ENCODE measurements around the gene PDIA5.
"Not testable (repeated sequence)": the region's sequence is repeated elsewhere in the genome, so short reads cannot be mapped to it uniquely, and the experiment has no call there.

Gene PDIA5

DNA sequence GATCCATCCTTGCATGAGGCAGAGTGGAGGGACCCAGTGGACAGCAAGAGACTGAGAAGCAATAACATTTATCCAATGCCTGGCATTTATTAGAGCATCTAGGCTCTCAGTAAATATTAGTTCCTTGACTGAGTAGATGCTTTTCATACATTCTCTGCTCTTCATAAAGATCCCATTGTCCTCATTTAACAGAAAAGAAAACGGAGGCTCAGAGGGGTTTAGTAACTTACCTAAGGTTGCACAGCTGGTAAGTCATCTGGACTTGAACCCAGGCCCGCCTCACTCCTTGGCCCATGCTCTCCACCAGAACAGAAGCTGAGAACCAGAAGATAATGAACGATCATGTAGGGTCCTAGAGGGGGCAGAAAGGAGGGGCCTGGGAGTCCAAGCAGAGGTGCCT, 82.7 kb downstream of the PDIA5 start:
- no peak for DNase-seq (ENCODE audit: low read depth in 2 of 2)

DNA sequence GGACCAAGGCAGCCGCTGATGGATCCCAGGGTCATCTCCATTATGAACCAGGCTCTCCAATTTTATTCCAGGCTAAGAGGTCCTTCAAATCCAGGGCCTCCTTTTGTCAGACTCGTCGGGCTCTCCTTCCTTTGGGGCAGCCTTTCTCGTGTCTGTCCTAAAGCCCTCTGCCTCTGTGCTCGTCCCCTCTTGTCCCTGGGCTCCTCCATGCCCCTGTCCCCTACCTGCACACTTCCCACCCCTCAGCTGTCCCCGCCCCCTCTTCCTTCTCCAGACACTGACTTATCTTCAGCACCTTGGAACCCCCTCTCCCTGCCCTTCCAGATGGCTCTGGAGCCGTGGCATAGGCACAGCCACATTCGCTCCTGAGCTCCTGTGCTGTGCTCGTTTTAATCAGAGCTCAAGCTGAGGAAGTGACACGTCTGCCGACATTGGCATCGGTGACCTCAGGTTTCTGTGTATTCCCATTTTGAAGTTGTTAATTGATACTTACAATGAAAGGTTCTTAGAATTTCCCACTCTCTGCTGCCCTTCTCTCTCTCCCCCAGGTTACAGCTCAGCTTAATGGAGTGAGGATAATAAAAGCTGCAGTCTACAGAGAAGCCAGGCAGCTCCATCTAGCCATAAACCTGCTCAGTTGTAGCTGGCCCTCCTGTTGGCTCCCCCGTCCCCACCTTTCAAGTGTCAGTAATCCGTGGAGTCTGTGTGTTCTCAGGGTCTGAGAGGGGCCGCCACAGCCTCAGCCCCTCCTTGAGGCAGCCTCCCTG, 83.8 kb downstream of the PDIA5 start:
- no peak for DNase-seq (ENCODE audit: low read depth in 2 of 2)

GRCh38 chr3:123151251-123151705, 84.5 kb downstream of the PDIA5 start:
- no peak for DNase-seq (ENCODE audit: low read depth in 2 of 2)

GRCh38 chr3:123151853-123152420, 85.1 kb downstream of the PDIA5 start:
- not testable (repeated sequence) for DNase-seq (ENCODE audit: low read depth in 2 of 2)

GRCh38 chr3:123152687-123153086, 85.9 kb downstream of the PDIA5 start:
- DNase-seq (ENCODE audit: low read depth in 2 of 2), result no peak

DNA sequence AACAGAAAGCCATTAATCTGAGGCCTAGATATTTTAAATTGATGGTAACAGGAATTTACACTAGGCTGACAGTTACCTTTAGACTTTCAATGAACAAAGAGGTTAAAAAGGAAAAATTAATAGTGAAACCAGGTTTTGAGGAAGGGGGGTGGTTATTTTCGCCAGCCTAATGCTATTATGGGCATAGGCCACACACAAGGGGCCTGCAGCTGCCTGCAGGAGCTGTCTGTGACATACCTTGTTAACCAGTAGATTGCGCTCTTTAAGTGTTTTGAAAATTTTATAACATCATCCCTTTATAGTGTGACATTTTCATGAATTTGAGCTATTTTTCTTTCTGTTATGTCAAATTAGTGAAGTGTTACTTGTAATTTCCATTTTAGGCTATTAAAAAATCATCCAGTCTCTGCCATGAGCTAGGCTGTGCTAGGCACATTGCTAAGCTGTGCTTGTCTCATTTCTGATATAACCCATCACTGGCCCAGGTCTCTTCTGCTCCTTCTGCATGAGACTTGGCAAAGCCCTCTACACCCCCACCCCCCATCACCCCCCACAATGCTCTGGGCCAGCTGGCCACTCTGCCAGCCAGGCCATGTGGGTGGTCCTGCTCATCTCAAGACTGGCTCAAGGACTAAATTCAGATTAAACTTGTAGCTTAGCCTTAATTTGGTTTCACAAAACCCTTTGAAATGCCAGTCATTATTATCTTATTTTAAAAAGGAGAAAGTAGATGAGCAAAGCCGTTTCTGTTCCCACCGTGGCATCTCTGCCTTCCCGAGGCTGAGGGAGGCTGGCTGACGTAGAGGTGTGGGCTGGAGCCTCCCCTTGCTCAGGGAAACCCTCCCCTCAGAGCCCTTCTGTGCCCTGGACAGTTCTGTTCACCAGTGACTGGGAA, 86.5 kb downstream of the PDIA5 start:
- no peak for DNase-seq (ENCODE audit: low read depth in 2 of 2)

GRCh38 chr3:123154020-123154985, 87.5 kb downstream of the PDIA5 start:
- DNase-seq (ENCODE audit: low read depth in 2 of 2), result no peak

DNA sequence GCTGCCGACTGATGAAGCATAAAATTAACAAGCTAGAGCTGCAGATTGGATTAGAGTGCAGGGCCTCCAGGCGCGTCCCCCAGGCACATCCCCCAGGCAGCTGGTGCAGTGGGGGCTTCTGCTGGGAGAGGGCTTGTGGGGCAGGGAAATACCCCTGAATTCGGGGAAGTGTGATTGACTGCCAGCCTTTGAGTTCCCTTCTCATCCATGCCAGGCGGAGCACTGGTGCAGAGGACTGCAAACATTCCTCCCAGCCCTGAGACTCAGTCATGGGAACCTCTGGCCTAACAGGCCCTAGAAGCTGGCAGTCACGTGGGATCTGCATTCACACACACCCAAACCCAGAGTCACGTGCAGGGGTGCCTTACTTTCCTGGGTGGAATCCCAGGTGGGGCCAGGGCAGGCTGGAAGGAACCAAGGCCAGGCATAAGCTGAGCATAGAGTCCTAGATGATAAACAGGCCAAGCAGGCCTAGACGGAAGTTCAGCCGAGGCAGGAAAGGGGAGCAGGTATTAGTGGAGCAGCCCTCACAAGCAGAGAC, 88.7 kb downstream of the PDIA5 start:
- no peak for DNase-seq (ENCODE audit: low read depth in 2 of 2)

- DNase-seq (ENCODE audit: low read depth in 2 of 2), result no peak
These were observed 89.6 kb downstream of the PDIA5 start for GRCh38 chr3:123156276-123156995.

GRCh38 chr3:123157209-123157597, 90.4 kb downstream of the PDIA5 start:
- DNase-seq (ENCODE audit: low read depth in 2 of 2), result no peak

DNA sequence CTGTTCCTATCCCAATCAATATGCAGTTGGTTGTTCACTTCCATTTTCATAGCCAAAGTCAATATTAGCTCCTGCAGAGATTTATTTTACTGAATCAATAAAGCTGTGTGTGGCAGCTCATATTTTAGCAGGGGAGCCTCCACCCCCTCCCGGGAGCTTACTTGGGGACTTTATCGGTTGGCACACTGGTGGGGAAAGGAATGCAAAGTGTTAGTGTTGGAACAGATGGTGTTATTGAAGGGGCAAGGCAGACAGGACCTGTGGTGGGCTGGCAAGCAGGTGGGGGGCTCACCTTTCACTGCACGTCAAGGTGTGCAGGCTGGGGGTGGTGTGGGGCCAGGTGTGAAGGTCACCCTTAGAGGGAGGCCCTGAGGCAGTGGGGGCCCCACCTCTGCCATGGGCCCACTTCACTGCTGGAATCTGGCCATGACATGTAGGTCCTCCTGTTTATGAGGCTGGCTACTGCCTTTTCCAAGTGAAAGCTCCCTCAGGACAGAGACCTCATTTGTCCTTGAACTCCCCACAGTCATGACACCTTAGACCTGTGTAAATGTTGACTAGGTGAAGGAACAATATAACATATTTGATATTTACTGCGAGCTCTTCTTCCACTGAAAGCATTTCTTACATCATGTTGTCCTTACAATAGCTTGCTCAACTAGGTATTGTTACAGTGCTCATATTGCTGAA, 90.9 kb downstream of the PDIA5 start:
- DNase-seq (ENCODE audit: low read depth in 2 of 2), result no peak

DNA sequence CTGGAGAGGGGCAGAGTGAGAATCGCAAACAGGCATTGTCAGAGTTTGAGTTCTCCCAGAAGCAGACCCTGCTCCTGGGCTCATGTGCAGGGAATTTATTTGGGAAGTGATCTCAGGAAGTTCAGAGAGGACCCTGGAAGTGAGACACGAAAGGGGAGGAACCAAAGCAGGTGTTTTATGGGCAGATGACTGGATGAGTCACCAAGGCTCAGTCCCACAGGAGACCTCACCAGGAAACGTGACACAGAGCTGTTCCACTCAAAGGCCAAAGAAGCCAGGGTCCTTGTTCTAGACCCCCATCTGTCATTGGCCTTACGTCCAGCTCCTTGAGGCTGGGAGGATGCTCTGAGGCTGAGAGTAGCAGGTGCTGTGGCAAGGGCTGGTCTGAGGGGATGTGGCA, 91.5 kb downstream of the PDIA5 start:
- no peak for DNase-seq (ENCODE audit: low read depth in 2 of 2)

GRCh38 chr3:123158899-123159390, 92.1 kb downstream of the PDIA5 start:
- no peak for DNase-seq (ENCODE audit: low read depth in 2 of 2)

- DNase-seq (ENCODE audit: low read depth in 2 of 2), result no peak
These were observed 93.3 kb downstream of the PDIA5 start for GRCh38 chr3:123159926-123160635.

DNA sequence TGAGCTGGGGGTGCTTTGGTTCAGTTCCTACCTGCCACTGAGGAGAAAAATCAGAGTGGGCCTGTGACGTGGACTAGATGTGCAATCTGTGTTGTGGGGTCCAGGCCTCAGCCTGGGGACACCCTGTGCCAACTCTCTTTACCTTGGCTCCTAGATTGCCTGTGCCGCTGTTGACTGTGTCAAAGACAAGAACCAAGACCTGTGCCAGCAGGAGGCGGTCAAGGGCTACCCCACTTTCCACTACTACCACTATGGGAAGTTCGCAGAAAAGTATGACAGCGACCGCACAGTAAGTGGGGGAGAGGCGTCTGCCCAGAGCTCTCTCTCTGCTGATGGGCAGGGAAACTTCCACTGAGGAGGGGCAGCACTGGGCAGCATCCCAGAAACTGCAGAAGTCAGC, 94.3 kb downstream of the PDIA5 start:
- no peak for DNase-seq (ENCODE audit: low read depth in 2 of 2)

DNA sequence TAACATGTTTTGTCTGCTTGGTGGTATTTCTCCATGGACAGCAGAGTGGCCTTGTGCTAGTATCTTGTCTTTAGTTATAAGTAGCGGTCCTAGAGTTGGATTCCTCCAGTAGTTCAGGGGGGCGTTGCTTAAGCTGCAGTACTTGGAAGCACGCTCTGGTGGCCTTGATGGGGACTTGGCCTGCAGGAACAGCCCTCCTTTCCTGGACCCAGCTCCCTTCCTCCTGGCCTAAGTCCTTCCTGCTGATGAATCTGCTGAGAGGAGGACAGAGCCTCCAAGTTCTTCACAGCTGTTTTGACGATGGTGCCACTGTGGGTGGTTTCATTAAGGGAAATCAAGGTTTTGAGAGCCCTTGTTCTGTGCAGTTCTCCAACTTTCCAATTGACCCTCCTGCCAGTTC, 96.3 kb downstream of the PDIA5 start:
- no peak for DNase-seq (ENCODE audit: low read depth in 2 of 2)

DNA sequence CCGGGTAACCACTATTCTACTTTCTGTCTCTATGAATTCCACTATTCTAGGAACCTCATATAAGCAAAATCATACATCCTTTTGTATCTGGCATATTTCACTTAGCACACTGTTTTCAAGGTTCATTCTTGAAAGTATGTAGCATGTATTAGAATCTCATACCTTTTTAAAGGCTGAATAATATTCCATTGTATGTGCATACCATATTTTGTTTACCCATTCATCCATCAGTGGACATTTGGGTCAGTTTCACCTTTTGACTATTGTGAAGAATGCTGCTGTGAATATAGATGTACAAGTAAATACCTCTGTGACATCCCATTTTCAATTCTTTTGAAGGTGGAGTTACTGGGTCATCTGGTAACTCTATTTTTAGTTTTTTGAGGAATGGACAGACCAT, 98.3 kb downstream of the PDIA5 start:
- no peak for DNase-seq (ENCODE audit: low read depth in 2 of 2)

GRCh38 chr3:123167686-123168085, 100.9 kb downstream of the PDIA5 start:
- no peak for DNase-seq (ENCODE audit: low read depth in 2 of 2)

GRCh38 chr3:123168122-123168521, 101.3 kb downstream of the PDIA5 start:
- no peak for DNase-seq (ENCODE audit: low read depth in 2 of 2)

Data from stimulated activated CD4-positive, alpha-beta T cell treated with anti-CD3 and anti-CD28 coated beads, Interleukin-1b, Interleukin-23, amount 100 ng/mL, for 1 hour (primary cell).